Right ventricle myocardium inferior (tissue), 1 donor: ENCODE measurements around the gene BRD3. TPM values are rescaled to one million over a fixed set of nuclear protein-coding genes. Genes with fewer than 3 reads are reported as not detected.
"Not testable (repeated sequence)": the region's sequence is repeated elsewhere in the genome, so short reads cannot be mapped to it uniquely, and the experiment has no call there.

Experiments
- ATAC-seq: fragments of 200-7000 bp; cut with Tn5 transposase; one replicate; pipeline ENCODE4 v1.9.1; 2020; ENCODE audit warnings: mild to moderate bottlenecking, moderate library complexity
- DNase-seq: peaks from one replicate; pipeline ENCODE4 v3.0.0; 2021; ENCODE audit errors: missing footprints
- intact Hi-C: fragments of 100-400 bp; cut with DNase I; formaldehyde crosslinking; loops from one replicate; pipeline ENCODE4 v1.11.0; 2022
- total RNA-seq: library from RNA; stranded (reverse); fragmentation: NEBNext Ultra II Directional; extraction: Animal tissue kit (Norgen Biotek cat#: 25700); gene quantifications from one replicate; pipeline ENCODE4 v1.2.1, GENCODE V29; 2021
- donor health status: DM: no; HTN: yes; CAD: no; lungs with severe emphysema.

The BRD3 gene
- total RNA-seq, 1 donor from 2014 or later = 31.6 TPM

DNA sequence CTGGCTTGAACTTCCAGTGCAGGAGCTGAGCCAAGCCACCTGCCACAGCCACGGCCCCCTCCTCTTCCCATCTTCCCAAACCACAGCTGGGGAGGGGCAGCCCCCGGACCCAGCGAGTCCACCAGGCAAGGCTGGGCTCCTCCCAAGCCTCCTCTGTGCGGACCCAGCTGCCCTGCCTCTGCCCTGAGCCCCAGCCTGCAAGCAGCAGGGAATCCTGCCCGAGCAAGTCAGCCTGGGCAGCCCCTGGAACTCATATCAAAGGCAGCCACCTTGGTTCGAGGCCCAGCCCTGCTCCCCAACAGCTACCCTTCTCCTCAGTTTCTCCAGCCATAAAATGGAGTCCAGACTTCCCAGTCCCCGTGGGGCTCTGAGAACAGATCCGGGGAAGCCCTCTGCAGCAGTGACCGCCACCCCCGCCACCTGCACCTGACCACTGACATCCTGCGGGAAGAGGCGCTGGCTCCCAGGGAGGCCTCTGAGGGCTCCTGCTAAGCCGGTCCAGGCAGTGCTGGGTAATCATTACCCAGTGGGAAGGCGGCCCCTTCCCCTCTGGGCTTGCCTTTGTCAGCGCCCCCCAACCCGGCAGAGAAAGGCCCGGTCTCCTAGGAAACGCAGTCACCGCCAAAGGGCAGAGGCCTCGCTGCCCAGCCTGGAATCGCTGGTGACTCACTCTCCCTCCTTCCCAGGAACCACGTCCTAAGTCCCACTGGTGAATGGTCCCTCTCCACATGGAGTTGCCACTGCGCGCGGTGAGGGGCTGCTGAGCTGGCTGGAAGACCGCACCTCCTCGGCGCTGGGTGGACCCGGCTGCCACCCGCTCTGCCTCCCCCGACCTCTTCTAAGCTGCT, 77.2 kb downstream of the BRD3 start:
- intact Hi-C loops = loop anchor here (5.0 kb wide), 2 partner anchors 43 to 73 kb away; no protein-coding TSS in a partner anchor
- no peak for ATAC-seq
- DNase-seq = peak; percentile 68

DNA sequence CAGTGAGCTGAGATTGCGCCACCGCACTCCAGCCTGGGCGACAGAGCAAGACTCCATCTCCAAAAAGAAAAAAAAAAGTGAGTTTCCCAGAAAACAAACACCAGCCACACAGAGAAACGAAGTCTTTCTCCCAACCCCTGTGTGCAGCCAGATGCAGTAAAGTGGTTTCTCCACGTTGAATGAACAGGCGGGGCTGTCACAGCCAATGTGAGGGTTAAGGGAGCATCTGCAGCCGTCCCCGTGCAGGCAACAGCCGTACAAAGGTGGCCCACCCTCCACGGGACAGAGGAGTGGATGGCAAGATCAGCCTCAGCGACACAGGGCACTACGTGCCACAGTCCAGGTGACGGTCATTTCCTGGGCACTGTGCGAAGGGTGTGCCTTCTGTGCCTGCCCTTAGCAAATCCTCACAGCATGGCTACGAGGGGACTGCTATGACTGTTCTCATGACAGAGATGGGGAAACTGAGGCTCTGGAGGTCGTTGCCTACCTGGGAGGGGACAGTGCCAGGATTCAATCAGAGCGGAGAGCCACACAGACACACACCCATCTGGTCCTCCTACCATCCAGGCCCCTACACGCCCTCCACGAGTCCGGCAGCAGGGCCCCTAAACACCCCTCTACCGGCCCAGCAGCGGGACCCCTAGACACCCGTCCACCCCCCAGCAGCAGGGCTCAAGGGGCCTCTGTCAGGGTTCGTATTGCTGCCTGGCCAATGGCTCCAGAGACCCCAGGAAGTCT, 78.0 kb downstream of the BRD3 start:
- intact Hi-C loops = loop anchor here (5.0 kb wide), 2 partner anchors 42 to 72 kb away; no protein-coding TSS in a partner anchor
- peak; percentile 53 for DNase-seq

DNA sequence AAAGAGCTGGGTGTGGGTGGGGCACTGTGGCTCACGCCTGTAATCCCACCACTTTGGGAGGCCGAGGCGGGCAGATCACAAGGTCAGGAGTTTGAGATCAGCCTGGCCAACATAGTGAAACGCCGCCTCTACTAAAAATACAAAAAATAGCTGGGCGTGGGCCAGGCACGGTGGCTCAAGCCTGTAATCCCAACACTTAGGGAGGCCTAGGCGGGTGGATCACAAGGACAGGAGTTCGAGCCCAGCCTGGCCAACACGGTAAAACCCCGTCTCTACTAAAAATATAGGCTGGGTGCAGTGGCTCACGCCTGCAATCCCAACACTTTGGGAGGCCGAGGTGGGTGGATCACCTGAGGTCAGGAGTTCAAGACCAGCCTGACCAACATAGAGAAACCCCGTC, 79.1 kb downstream of the BRD3 start:
- intact Hi-C loops, ATAC-seq, DNase-seq: not testable (repeated sequence)

More for the DNA sequence above, 78.0 kb downstream of the BRD3 start:
- ATAC-seq = no peak

GRCh38 chr9:133987946-133988665, 79.7 kb downstream of the BRD3 start:
- ATAC-seq (no peak), DNase-seq (peak; percentile 27)
- intact Hi-C loops = no loop called here

- DNase-seq (peak; percentile 61), ATAC-seq (no peak)
- intact Hi-C loops = no loop called here
These were observed 80.4 kb downstream of the BRD3 start for GRCh38 chr9:133987446-133987788.

DNA sequence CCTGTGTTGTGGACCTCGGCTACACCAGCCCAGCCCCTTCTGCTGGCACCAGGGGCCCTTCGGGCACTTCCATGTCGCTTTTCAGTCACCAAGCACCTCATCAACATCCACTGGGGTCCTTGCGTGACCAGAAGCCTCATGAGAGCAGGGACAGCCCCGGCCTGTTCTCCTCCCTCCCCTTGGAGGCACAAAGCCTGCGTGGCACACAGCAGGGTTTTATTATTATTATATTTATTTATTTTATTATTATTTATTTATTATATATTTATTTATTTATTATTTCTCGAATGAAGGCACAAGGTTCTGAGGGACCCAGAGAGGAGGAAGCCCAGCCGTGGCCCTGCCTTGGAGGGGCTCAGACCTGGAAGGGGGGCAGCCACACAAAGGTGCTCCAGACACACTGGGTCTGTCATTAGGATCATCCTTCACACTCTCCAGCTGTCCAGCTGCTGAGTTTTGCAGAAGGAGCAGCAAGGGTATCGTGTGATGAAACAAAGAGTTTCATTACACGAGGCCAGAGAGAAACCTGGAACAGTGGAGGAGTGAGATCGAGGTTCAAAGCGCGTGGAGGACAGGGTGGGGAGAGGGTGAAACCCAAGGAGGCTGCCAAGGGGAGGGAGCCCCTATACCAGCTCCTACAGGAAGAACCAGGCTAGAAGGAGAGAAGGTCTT, 80.9 kb downstream of the BRD3 start:
- peak; percentile 14 for DNase-seq
- intact Hi-C loops = no loop called here
- no peak for ATAC-seq

GRCh38 chr9:133986061-133986460, 81.8 kb downstream of the BRD3 start:
- DNase-seq (peak; percentile 44), ATAC-seq (no peak)
- intact Hi-C loops = no loop called here

- ATAC-seq (no peak), DNase-seq (peak; percentile 33)
- intact Hi-C loops = no loop called here
These were observed 84.7 kb downstream of the BRD3 start for GRCh38 chr9:133982971-133983720.

DNA sequence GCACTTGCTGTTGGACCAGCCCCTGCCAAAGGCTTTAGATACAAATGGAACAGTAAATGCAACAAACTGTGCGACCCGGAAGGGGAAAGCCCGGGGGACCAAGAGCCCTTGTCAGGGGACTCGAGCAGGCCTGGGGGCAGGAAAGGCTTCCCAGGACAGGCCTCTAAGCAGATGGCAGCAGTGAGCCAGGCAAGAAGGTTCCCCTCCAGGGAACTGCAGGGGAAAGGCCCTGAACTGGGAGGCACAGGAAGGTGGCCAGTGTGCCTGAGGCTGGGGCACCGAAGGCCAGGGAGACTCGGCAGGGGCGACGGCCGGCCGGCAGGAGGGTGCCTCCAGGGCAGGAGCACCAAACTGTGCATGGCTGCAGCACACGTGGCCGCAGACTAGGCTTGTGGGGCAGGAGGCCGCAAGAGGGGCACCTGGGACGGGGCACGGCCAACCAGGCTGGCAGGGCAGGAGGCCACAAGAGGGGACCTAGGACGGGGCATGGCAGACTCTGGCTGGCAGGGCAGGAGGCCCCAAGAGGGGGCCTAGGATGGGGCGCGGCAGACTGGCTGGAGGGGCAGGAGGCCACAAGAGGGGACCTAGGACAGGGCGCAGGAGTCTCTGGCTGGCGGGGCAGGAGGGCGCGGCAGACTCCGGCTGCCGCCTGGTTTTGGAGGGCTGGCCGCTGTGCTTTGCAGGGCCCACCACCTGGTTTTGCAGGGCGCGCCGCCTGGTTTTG, 85.7 kb downstream of the BRD3 start:
- intact Hi-C loops = no loop called here
- no peak for ATAC-seq
- peak; percentile 54 for DNase-seq

GRCh38 chr9:133981589-133981957, 86.3 kb downstream of the BRD3 start:
- ATAC-seq (no peak), DNase-seq (no peak)
- intact Hi-C loops = no loop called here

DNA sequence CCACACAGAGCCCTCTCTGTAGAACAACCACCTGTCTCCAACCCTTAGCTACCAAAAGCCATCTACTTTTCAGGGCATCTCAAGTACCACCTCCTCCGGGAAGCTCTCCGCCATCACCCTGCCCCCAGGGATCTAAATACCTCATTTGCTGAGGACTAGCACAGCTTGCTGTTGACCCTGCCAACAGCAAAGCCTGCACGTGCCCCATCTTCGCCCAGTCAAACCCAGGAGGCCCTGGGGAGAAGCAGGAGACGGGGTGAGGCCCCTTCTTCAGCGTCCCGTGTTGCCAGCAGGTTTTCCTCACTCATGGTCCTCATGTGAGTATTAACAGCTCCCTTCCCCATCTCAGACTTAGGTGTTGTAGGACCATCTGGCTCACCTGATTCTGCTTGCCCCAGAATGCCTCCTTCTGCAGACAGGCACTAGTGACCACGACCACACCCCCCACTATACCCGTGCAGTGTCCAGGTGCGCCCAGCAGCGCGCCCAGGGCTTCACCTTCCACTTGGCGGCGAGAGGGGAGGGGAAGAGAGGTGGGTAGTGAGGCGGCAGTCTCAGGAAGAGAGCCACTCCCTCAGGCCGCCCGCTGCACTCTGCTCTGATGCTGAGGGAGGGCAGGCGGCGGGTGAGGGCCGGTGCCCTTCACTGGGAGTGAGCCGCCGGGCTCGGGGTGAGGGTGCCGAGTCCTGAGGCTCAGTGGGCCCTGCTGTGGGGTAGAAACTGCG, 86.8 kb downstream of the BRD3 start:
- peak; percentile 26 for DNase-seq
- ATAC-seq = no peak
- intact Hi-C loops = no loop called here

Other genes starting within 250 kb of the BRD3 start
- 7.6 TPM for gene VAV2, start 75.7 kb downstream of the BRD3 start, total RNA-seq
- gene BRD3OS, start 42.5 kb downstream of the BRD3 start, total RNA-seq = 6.2 TPM
- 18.2 TPM for gene WDR5, start 68.1 kb upstream of the BRD3 start, total RNA-seq
- gene RNU6ATAC, start 96.5 kb upstream of the BRD3 start, total RNA-seq = 122 TPM